GM12878 (cell line): ENCODE data around the gene YIPF6. TPM values are rescaled to one million over a fixed set of nuclear protein-coding genes. Genes with fewer than 3 reads are reported as not detected.

Experiments used
- CBFB ChIP-seq: IDR thresholded peaks from 2 replicates; pipeline ENCODE4 v1.6.1; 2016; ENCODE audit warnings: antibody characterized with exemption, low read depth
- CEBPB ChIP-seq, 2 experiments: fragments of 150-350 bp in 1 of 2; IDR thresholded peaks; 2 replicates each; pipeline ENCODE4 v1.6.1; 2012 to 2014; ENCODE audit warnings: low read depth in 2 of 2, low read length in 2 of 2, borderline replicate concordance in 1 of 2, inconsistent platforms in 1 of 2
- CREB1 ChIP-seq: IDR thresholded peaks from 2 replicates; pipeline ENCODE4 v1.6.1; 2012; ENCODE audit warnings: low read depth, mild to moderate bottlenecking, inconsistent platforms
- DPF2 ChIP-seq: fragments of 450-650 bp; IDR thresholded peaks from 2 replicates; pipeline ENCODE4 v1.6.1; 2017; ENCODE audit warnings: mild to moderate bottlenecking
- EZH2 ChIP-seq: IDR thresholded peaks from 2 replicates; pipeline ENCODE4 v1.6.1; 2012; ENCODE audit warnings: low read depth, mild to moderate bottlenecking, control low read depth, inconsistent platforms, low read length, borderline replicate concordance; ENCODE audit not compliant: control insufficient read depth
- FOS ChIP-seq: IDR thresholded peaks from 3 replicates; pipeline ENCODE4 v1.6.1; 2011; ENCODE audit warnings: borderline replicate concordance; ENCODE audit not compliant: insufficient read length; ENCODE audit errors: extremely low read depth
- MYB ChIP-seq: fragments of 150-350 bp; IDR thresholded peaks from 2 replicates; pipeline ENCODE4 v1.6.1; 2014; ENCODE audit warnings: mild to moderate bottlenecking, low read depth, low read length, borderline replicate concordance
- POLR2A ChIP-seq: IDR thresholded peaks from 2 replicates; pipeline ENCODE4 v1.6.1; 2011; ENCODE audit warnings: low read depth, mild to moderate bottlenecking, low read length
- RB1 ChIP-seq: fragments of 450-650 bp; formaldehyde crosslinking; IDR thresholded peaks from 2 replicates; pipeline ENCODE4 v1.6.1; 2017; ENCODE audit warnings: mild to moderate bottlenecking, borderline replicate concordance
- SMAD5 ChIP-seq: IDR thresholded peaks from 2 replicates; pipeline ENCODE4 v1.6.1; 2016; ENCODE audit warnings: antibody characterized with exemption, low read depth
- SMC3 ChIP-seq: IDR thresholded peaks from 2 replicates; pipeline ENCODE4 v1.6.1; 2011; ENCODE audit warnings: low read length, improper control_type of control experiment, borderline replicate concordance
- STAT3 ChIP-seq: IDR thresholded peaks from 2 replicates; pipeline ENCODE4 v1.6.1; 2011; ENCODE audit warnings: low read depth, low read length, improper control_type of control experiment
- SUZ12 ChIP-seq: fragments of 200-600 bp; sonication (generic); IDR thresholded peaks from one replicate; pipeline ENCODE4 v1.6.1; 2018; ENCODE audit warnings: antibody characterized with exemption, mild to moderate bottlenecking; ENCODE audit not compliant: unreplicated experiment
- polyA plus RNA-seq, 11 experiments: library from polyadenylated mRNA; depleted of rRNA in 4 of 11; unstranded in 6 of 11; stranded (reverse) in 5 of 11; fragments of >200 nt; fragmentation: Nextera tagmentation in 4 of 11; fragmentation: Illumina TruSeq in 1 of 11; extraction: Ambion mirVana in 4 of 11; extraction: Trizol in 1 of 11; gene quantifications; 1 replicate in 1 of 11; 2 replicates in 10 of 11; pipeline versions ENCODE4 v1.2.1 to v1.2.3, GENCODE V29; 2011 to 2016; ENCODE audit warnings: inconsistent platforms in 2 of 11, missing spikeins in 2 of 11, low read depth in 1 of 11
- total RNA-seq, 4 experiments: library from RNA; depleted of rRNA in 3 of 4; stranded (reverse); fragments of >200 nt in 3 of 4; fragmentation: Illumina TruSeq in 1 of 4; extraction: Trizol in 1 of 4; gene quantifications; 2 replicates each; pipeline versions ENCODE4 v1.2.1 to v1.2.3, GENCODE V29; 2013 to 2021
- TF ChIP-seq, protein P1 (sequence below): IDR thresholded peaks from 2 replicates; pipeline ENCODE4 v1.6.1; 2012; ENCODE audit warnings: low read length, inconsistent platforms
- TF ChIP-seq, protein P2 (sequence below): fragments of 450-650 bp; IDR thresholded peaks from 2 replicates; pipeline ENCODE4 v1.6.1; 2017; ENCODE audit warnings: low read depth, mild to moderate bottlenecking, moderate library complexity
- TF ChIP-seq, protein P3 (sequence below): fragments of 450-650 bp; IDR thresholded peaks from 2 replicates; pipeline ENCODE4 v1.6.1; 2016; ENCODE audit warnings: mild to moderate bottlenecking
- TF ChIP-seq, protein P4 (sequence below): IDR thresholded peaks from 2 replicates; pipeline ENCODE4 v1.6.1; 2011; ENCODE audit warnings: mild to moderate bottlenecking, low read depth, low read length, moderate library complexity; ENCODE audit not compliant: insufficient replicate concordance
- TF ChIP-seq, protein P5 (sequence below): IDR thresholded peaks from 2 replicates; pipeline ENCODE4 v1.6.1; 2011; ENCODE audit warnings: low read depth, low read length, improper control_type of control experiment, borderline replicate concordance

The YIPF6 gene
- total and polyA plus RNA-seq, 10 of the 15 experiments (the other 5 are each of a cell fraction or from before 2014, with no cell fraction given), result 5.9 to 23.1 (median 12.2) TPM

DNA sequence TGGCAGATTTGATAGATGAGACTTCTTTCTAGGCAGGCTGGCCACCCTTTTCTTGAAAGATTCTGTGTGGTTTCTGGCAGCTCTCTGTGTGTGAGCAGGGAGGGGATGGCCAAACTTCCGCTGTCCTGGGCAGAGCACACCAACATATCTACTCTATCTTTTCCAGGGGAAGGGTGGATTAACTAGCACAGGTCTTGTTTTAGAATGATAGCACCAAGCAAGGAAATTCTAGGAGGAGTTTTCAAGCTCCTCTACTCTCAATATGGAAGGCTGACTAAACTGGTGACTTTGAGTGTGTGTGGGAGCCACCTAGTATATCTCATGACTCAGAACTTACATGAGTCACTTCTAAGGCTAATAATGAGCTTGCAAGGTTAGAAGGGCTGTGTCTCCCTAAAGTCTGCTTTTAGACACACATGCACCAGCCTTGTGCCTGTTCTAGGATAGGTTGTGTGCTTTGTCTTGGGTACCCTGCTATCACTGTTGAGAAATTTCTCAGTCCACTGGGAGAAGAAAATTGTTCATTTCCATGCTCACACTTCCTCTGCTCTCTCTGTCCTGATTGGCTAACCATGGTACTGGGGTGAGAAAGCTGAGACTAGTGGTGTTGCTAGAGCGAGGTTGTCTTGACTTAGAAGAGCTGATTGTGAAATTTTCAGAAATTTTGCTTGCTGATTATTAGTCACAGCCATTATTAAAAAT is 72.9 kb downstream of the YIPF6 start (continued):
- TF ChIP-seq, protein P1, sequence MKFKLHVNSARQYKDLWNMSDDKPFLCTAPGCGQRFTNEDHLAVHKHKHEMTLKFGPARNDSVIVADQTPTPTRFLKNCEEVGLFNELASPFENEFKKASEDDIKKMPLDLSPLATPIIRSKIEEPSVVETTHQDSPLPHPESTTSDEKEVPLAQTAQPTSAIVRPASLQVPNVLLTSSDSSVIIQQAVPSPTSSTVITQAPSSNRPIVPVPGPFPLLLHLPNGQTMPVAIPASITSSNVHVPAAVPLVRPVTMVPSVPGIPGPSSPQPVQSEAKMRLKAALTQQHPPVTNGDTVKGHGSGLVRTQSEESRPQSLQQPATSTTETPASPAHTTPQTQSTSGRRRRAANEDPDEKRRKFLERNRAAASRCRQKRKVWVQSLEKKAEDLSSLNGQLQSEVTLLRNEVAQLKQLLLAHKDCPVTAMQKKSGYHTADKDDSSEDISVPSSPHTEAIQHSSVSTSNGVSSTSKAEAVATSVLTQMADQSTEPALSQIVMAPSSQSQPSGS, result peak; percentile 40; the same call in 1 of the 2 replicates
- TF ChIP-seq STAT3 (no peak), FOS (no peak), CREB1 (no peak), POLR2A (no peak), CBFB (no peak), SMAD5 (no peak), MYB (no peak), EZH2 (no peak), DPF2 (no peak), RB1 (no peak), SUZ12 (no peak), SMC3 (no peak), CEBPB (IDR thresholded peaks at IDR 0.05; ENCODE audit: borderline replicate concordance in 1 of 2, low read depth in 2 of 2, low read length in 2 of 2) (no peak)
- TF ChIP-seq, protein P2, sequence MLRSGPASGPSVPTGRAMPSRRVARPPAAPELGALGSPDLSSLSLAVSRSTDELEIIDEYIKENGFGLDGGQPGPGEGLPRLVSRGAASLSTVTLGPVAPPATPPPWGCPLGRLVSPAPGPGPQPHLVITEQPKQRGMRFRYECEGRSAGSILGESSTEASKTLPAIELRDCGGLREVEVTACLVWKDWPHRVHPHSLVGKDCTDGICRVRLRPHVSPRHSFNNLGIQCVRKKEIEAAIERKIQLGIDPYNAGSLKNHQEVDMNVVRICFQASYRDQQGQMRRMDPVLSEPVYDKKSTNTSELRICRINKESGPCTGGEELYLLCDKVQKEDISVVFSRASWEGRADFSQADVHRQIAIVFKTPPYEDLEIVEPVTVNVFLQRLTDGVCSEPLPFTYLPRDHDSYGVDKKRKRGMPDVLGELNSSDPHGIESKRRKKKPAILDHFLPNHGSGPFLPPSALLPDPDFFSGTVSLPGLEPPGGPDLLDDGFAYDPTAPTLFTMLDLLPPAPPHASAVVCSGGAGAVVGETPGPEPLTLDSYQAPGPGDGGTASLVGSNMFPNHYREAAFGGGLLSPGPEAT, result no peak
- TF ChIP-seq, protein P3, sequence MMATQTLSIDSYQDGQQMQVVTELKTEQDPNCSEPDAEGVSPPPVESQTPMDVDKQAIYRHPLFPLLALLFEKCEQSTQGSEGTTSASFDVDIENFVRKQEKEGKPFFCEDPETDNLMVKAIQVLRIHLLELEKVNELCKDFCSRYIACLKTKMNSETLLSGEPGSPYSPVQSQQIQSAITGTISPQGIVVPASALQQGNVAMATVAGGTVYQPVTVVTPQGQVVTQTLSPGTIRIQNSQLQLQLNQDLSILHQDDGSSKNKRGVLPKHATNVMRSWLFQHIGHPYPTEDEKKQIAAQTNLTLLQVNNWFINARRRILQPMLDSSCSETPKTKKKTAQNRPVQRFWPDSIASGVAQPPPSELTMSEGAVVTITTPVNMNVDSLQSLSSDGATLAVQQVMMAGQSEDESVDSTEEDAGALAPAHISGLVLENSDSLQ, result peak; percentile 67; the same call in 1 of the 2 replicates
- TF ChIP-seq, protein P4, sequence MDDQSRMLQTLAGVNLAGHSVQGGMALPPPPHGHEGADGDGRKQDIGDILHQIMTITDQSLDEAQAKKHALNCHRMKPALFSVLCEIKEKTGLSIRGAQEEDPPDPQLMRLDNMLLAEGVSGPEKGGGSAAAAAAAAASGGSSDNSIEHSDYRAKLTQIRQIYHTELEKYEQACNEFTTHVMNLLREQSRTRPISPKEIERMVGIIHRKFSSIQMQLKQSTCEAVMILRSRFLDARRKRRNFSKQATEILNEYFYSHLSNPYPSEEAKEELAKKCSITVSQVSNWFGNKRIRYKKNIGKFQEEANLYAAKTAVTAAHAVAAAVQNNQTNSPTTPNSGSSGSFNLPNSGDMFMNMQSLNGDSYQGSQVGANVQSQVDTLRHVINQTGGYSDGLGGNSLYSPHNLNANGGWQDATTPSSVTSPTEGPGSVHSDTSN, result no peak
- TF ChIP-seq, protein P5, sequence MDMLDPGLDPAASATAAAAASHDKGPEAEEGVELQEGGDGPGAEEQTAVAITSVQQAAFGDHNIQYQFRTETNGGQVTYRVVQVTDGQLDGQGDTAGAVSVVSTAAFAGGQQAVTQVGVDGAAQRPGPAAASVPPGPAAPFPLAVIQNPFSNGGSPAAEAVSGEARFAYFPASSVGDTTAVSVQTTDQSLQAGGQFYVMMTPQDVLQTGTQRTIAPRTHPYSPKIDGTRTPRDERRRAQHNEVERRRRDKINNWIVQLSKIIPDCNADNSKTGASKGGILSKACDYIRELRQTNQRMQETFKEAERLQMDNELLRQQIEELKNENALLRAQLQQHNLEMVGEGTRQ, result no peak
- TF ChIP-seq, all 136 proteins: peak for 16
